ENCODE measurements around the gene CES3.

CES3 gene

DNA sequence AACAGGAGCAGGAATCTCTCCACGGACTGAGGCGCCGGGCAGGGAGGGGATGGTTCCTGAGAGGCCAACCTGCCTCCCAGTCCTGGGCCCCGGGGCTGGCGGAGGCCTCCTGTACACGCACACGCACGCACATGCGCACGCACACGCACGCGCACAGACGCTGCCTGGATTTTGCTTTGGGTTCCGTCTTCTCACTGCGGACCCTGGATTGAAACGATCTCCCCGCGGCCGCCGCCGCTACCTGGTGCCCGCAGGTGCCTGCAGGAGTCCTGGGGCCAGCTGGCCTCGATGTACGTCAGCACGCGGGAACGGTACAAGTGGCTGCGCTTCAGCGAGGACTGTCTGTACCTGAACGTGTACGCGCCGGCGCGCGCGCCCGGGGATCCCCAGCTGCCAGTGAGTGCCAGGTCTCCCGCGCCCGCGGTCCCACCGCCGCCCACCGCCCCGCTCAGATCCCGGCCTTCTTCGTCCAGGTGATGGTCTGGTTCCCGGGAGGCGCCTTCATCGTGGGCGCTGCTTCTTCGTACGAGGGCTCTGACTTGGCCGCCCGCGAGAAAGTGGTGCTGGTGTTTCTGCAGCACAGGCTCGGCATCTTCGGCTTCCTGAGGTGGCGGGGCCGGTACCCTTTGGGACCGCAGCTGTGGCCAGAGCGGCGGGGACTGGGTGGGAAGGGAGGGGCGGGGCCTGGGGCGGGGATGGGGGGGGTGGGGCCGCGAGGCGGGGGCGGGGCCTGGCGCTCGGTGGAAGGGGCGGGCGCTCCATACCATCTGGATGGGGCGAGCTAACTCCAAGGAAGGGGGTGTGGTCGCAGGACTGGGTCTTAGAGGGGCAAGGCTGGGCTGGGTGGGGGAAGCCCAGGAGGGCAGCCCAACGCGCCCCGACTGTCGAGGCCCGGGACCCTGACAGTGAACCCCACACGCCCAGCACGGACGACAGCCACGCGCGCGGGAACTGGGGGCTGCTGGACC is 39.6 kb downstream of the CES3 start:
- Histone ChIP-seq H3K79me1 (replicated peaks; ENCODE audit: low read length, poor library complexity, severe bottlenecking) (no peaks in the 10 kb centered on the region), H4K8ac (ENCODE audit: low read length) (peak overlapping the region; percentile 70), H2BK15ac (ENCODE audit: low read depth, poor library complexity, severe bottlenecking) (no peak overlapping the region), H4K91ac (ENCODE audit: low read length) (no peak overlapping the region), H3K23ac (ENCODE audit: low read length in 2 of 2) (peak overlapping the region in 1 of 2 experiments; percentile 18), H3K18ac (ENCODE audit: low read depth in 1 of 2, low read length in 2 of 2) (peak overlapping the region; percentile 47 to 69), H3K4me1 (ENCODE audit: control insufficient read depth, insufficient read depth, low read depth, low read length) (peaks cover 21% of the 10 kb centered on the region), H3K9me3 (ENCODE audit: control insufficient read depth, low read length) (no peaks in the 10 kb centered on the region), H3K9ac (ENCODE audit: low read length) (peak overlapping the region; percentile 72), H2AFZ (ENCODE audit: low read depth, low read length) (peak overlapping the region; percentile 74), H2BK120ac (ENCODE audit: low read depth, low read length) (no peak overlapping the region), H2BK5ac (ENCODE audit: low read depth, low read length, poor library complexity, severe bottlenecking) (no peak overlapping the region), H3K27me3 (ENCODE audit: control insufficient read depth in 1 of 2, insufficient read depth in 1 of 2, low read length in 2 of 2) (peaks cover 24 to 28% of the 10 kb centered on the region in 2 experiments), H3K36me3 (ENCODE audit: control insufficient read depth in 1 of 2, insufficient read depth in 2 of 2, low read depth in 1 of 2, low read length in 2 of 2) (no peaks in the 10 kb centered on the region), H3K14ac (ENCODE audit: low read length in 2 of 2) (peak overlapping the region in 1 of 2 experiments; percentile 68), H3K4me2 (ENCODE audit: low read length, poor library complexity, severe bottlenecking) (peak overlapping the region; percentile 85), H3K27ac (ENCODE audit: low read length, poor library complexity, severe bottlenecking) (no peak overlapping the region), H2AK5ac (ENCODE audit: low read length, severe bottlenecking) (no peak overlapping the region), H2BK12ac (ENCODE audit: low read length in 2 of 2) (no peak overlapping the region), H3K4ac (ENCODE audit: low read depth in 1 of 2, low read length in 2 of 2) (no peak overlapping the region), H3K4me3 (ENCODE audit: insufficient read depth in 1 of 2, low read depth in 1 of 2, low read length in 2 of 2) (peak overlapping the region; percentile 49 to 83)
- peak; percentile 29 for DNase-seq
- 7% methylated on average over 68 of the region's 89 CpGs for WGBS

DNA sequence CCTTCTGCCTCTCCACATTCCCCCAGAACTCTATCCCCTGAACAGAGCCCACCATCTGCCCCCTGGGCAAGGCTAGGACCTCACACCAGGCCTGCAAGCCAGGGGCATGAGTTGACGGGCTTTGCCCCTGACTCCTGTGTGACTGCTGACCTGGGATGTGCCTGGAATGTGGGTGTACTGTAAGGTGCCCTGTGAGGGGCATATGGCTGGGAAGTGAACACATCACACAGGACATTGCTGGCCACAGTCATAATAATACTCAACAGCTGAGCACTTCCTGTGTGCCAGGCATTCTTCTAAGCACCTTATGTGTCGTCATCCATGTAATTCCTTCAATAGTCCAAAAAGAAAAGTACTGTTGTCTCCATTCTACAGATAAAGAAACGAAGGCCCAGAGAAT is 40.7 kb downstream of the CES3 start:
- H2BK12ac ChIP-seq (ENCODE audit: low read length in 2 of 2) = peak overlapping the region in 1 of 2 experiments; percentile 45
- no peaks in the 10 kb centered on the region for H3K79me1 ChIP-seq (replicated peaks; ENCODE audit: low read length, poor library complexity, severe bottlenecking)
- H3K4me3 ChIP-seq (ENCODE audit: insufficient read depth in 1 of 2, low read depth in 1 of 2, low read length in 2 of 2) = no peak overlapping the region
- H3K4me2 ChIP-seq (ENCODE audit: low read length, poor library complexity, severe bottlenecking) = no peak overlapping the region
- peaks cover 24 to 28% of the 10 kb centered on the region in 2 experiments for H3K27me3 ChIP-seq (ENCODE audit: control insufficient read depth in 1 of 2, insufficient read depth in 1 of 2, low read length in 2 of 2)
- no peak overlapping the region for H2BK120ac ChIP-seq (ENCODE audit: low read depth, low read length)
- no peak overlapping the region for H3K14ac ChIP-seq (ENCODE audit: low read length in 2 of 2)
- no peak overlapping the region for H3K18ac ChIP-seq (ENCODE audit: low read depth in 1 of 2, low read length in 2 of 2)
- no peak overlapping the region for H2BK5ac ChIP-seq (ENCODE audit: low read depth, low read length, poor library complexity, severe bottlenecking)
- no peak overlapping the region for H3K4ac ChIP-seq (ENCODE audit: low read depth in 1 of 2, low read length in 2 of 2)
- 74% methylated on average over 3 of the region's 3 CpGs for WGBS
- no peaks in the 10 kb centered on the region for H3K9me3 ChIP-seq (ENCODE audit: control insufficient read depth, low read length)
- H3K27ac ChIP-seq (ENCODE audit: low read length, poor library complexity, severe bottlenecking) = no peak overlapping the region
- H3K4me1 ChIP-seq (ENCODE audit: control insufficient read depth, insufficient read depth, low read depth, low read length) = peaks cover 19% of the 10 kb centered on the region
- H4K91ac ChIP-seq (ENCODE audit: low read length) = no peak overlapping the region
- H2AFZ ChIP-seq (ENCODE audit: low read depth, low read length) = no peak overlapping the region
- H4K8ac ChIP-seq (ENCODE audit: low read length) = no peak overlapping the region
- no peak overlapping the region for H3K23ac ChIP-seq (ENCODE audit: low read length in 2 of 2)
- no peak for DNase-seq
- no peak overlapping the region for H2BK15ac ChIP-seq (ENCODE audit: low read depth, poor library complexity, severe bottlenecking)
- H3K36me3 ChIP-seq (ENCODE audit: control insufficient read depth in 1 of 2, insufficient read depth in 2 of 2, low read depth in 1 of 2, low read length in 2 of 2) = no peaks in the 10 kb centered on the region
- H3K9ac ChIP-seq (ENCODE audit: low read length) = no peak overlapping the region
- no peak overlapping the region for H2AK5ac ChIP-seq (ENCODE audit: low read length, severe bottlenecking)

GRCh38 chr16:67006930-67007658 is 46.0 kb downstream of the CES3 start:
- no peak overlapping the region for H3K23ac ChIP-seq (ENCODE audit: low read length in 2 of 2)
- H3K36me3 ChIP-seq (ENCODE audit: control insufficient read depth in 1 of 2, insufficient read depth in 2 of 2, low read depth in 1 of 2, low read length in 2 of 2) = no peaks in the 10 kb centered on the region
- no peak overlapping the region for H3K9ac ChIP-seq (ENCODE audit: low read length)
- H2BK5ac ChIP-seq (ENCODE audit: low read depth, low read length, poor library complexity, severe bottlenecking) = no peak overlapping the region
- H3K4me1 ChIP-seq (ENCODE audit: control insufficient read depth, insufficient read depth, low read depth, low read length) = peaks cover 8% of the 10 kb centered on the region
- H3K9me3 ChIP-seq (ENCODE audit: control insufficient read depth, low read length) = no peaks in the 10 kb centered on the region
- no peak overlapping the region for H3K14ac ChIP-seq (ENCODE audit: low read length in 2 of 2)
- H2AK5ac ChIP-seq (ENCODE audit: low read length, severe bottlenecking) = no peak overlapping the region
- H2BK120ac ChIP-seq (ENCODE audit: low read depth, low read length) = no peak overlapping the region
- H3K27ac ChIP-seq (ENCODE audit: low read length, poor library complexity, severe bottlenecking) = peak overlapping the region; percentile 60
- H3K18ac ChIP-seq (ENCODE audit: low read depth in 1 of 2, low read length in 2 of 2) = no peak overlapping the region
- no peak overlapping the region for H3K4me3 ChIP-seq (ENCODE audit: insufficient read depth in 1 of 2, low read depth in 1 of 2, low read length in 2 of 2)
- no peak overlapping the region for H2AFZ ChIP-seq (ENCODE audit: low read depth, low read length)
- peak overlapping the region in 1 of 2 experiments; percentile 1 for H3K4ac ChIP-seq (ENCODE audit: low read depth in 1 of 2, low read length in 2 of 2)
- H3K4me2 ChIP-seq (ENCODE audit: low read length, poor library complexity, severe bottlenecking) = no peak overlapping the region
- 67% methylated on average over 12 of the region's 12 CpGs for WGBS
- no peak overlapping the region for H4K8ac ChIP-seq (ENCODE audit: low read length)
- no peak overlapping the region for H2BK12ac ChIP-seq (ENCODE audit: low read length in 2 of 2)
- H3K27me3 ChIP-seq (ENCODE audit: control insufficient read depth in 1 of 2, insufficient read depth in 1 of 2, low read length in 2 of 2) = peaks cover 11 to 15% of the 10 kb centered on the region in 2 experiments
- no peak overlapping the region for H4K91ac ChIP-seq (ENCODE audit: low read length)
- no peaks in the 10 kb centered on the region for H3K79me1 ChIP-seq (replicated peaks; ENCODE audit: low read length, poor library complexity, severe bottlenecking)
- no peak overlapping the region for H2BK15ac ChIP-seq (ENCODE audit: low read depth, poor library complexity, severe bottlenecking)
- DNase-seq = peak; percentile 58

- Histone ChIP-seq H2BK12ac (ENCODE audit: low read length in 2 of 2) (no peak overlapping the region), H3K14ac (ENCODE audit: low read length in 2 of 2) (no peak overlapping the region), H2BK15ac (ENCODE audit: low read depth, poor library complexity, severe bottlenecking) (no peak overlapping the region), H3K9me3 (ENCODE audit: control insufficient read depth, low read length) (no peaks in the 10 kb centered on the region), H3K4me1 (ENCODE audit: control insufficient read depth, insufficient read depth, low read depth, low read length) (peaks cover 16% of the 10 kb centered on the region), H4K91ac (ENCODE audit: low read length) (no peak overlapping the region), H2AFZ (ENCODE audit: low read depth, low read length) (no peak overlapping the region), H3K79me1 (replicated peaks; ENCODE audit: low read length, poor library complexity, severe bottlenecking) (no peaks in the 10 kb centered on the region), H3K27me3 (ENCODE audit: control insufficient read depth in 1 of 2, insufficient read depth in 1 of 2, low read length in 2 of 2) (peaks cover 8 to 12% of the 10 kb centered on the region in 2 experiments), H3K4ac (ENCODE audit: low read depth in 1 of 2, low read length in 2 of 2) (no peak overlapping the region), H2BK5ac (ENCODE audit: low read depth, low read length, poor library complexity, severe bottlenecking) (no peak overlapping the region), H3K4me2 (ENCODE audit: low read length, poor library complexity, severe bottlenecking) (no peak overlapping the region), H3K4me3 (ENCODE audit: insufficient read depth in 1 of 2, low read depth in 1 of 2, low read length in 2 of 2) (no peak overlapping the region), H2BK120ac (ENCODE audit: low read depth, low read length) (no peak overlapping the region), H4K8ac (ENCODE audit: low read length) (no peak overlapping the region), H3K36me3 (ENCODE audit: control insufficient read depth in 1 of 2, insufficient read depth in 2 of 2, low read depth in 1 of 2, low read length in 2 of 2) (no peaks in the 10 kb centered on the region), H3K9ac (ENCODE audit: low read length) (no peak overlapping the region), H2AK5ac (ENCODE audit: low read length, severe bottlenecking) (no peak overlapping the region), H3K23ac (ENCODE audit: low read length in 2 of 2) (no peak overlapping the region), H3K27ac (ENCODE audit: low read length, poor library complexity, severe bottlenecking) (no peak overlapping the region), H3K18ac (ENCODE audit: low read depth in 1 of 2, low read length in 2 of 2) (no peak overlapping the region)
- WGBS = 46% methylated on average over 1 of the region's 1 CpG
- no peak for DNase-seq
Observed at GRCh38 chr16:67009158-67009557, 48.1 kb downstream of the CES3 start.
